ENCODE data around the gene AP5S1. TPM values are rescaled to one million over a fixed set of nuclear protein-coding genes. Genes with fewer than 3 reads are reported as not detected.
A peak's percentile ranks its signal among the peaks of the same experiment; 100 is the strongest.

Gene AP5S1
- total and polyA plus RNA-seq, 2 of the 13 experiments (the other 11 are each of a cell fraction or from before 2014, with no cell fraction given), result 7.9 to 23.2 TPM

DNA sequence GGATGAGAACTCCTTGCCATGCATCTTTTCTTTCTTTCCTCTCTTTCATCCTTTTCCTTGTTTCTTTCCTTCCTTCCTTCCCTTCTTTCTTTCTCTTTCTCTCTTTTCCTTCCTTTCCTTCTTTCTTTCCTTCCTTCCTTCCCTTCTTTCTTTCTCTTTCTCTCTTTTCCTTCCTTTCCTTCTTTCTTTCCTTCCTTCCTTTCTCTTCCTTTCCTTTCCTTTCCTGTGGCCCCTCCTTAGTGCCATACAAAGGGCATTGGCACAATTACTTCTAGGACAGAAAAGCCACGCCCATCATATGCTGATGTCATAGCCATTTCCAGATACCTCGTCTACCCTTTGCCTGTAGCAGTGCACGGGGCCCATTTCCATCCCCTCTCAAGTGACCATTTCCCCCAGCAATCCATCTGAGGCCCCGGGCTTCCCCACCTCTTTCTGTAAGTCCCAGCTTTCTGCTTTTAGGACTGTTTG, 31.6 kb upstream of the AP5S1 start (continued):
- TF ChIP-seq, protein P1, sequence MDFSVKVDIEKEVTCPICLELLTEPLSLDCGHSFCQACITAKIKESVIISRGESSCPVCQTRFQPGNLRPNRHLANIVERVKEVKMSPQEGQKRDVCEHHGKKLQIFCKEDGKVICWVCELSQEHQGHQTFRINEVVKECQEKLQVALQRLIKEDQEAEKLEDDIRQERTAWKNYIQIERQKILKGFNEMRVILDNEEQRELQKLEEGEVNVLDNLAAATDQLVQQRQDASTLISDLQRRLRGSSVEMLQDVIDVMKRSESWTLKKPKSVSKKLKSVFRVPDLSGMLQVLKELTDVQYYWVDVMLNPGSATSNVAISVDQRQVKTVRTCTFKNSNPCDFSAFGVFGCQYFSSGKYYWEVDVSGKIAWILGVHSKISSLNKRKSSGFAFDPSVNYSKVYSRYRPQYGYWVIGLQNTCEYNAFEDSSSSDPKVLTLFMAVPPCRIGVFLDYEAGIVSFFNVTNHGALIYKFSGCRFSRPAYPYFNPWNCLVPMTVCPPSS (IDR thresholded peaks at IDR 0.05), result peak; percentile 98
- TF ChIP-seq ZSCAN30 (CRISPR knock-in tag; IDR thresholded peaks at IDR 0.05) (no peak), IKZF1 (IDR thresholded peaks at IDR 0.05) (peak; percentile 95), ZNF136 (CRISPR knock-in tag; IDR thresholded peaks at IDR 0.05; ENCODE audit: low read depth) (no peak), ZNF883 (CRISPR knock-in tag; IDR thresholded peaks at IDR 0.05; ENCODE audit: not compliant biosample characterization) (no peak), POGZ (CRISPR knock-in tag; IDR thresholded peaks at IDR 0.05) (no peak), ZNF891 (CRISPR knock-in tag; IDR thresholded peaks at IDR 0.05) (no peak), NFIB (CRISPR knock-in tag; IDR thresholded peaks at IDR 0.05; ENCODE audit: borderline replicate concordance) (no peak), TBX3 (IDR thresholded peaks at IDR 0.05; ENCODE audit: borderline replicate concordance) (no peak), ATM (IDR thresholded peaks at IDR 0.05; ENCODE audit: borderline replicate concordance) (peak; percentile 34; the same call in 1 of the 2 replicates), NBN (conservative IDR thresholded peaks at IDR 0.05) (peak; percentile 95), NCOR1 (IDR thresholded peaks at IDR 0.05; ENCODE audit: borderline replicate concordance, low read length) (no peak), TSC22D2 (CRISPR knock-in tag; IDR thresholded peaks at IDR 0.05; ENCODE audit: borderline replicate concordance) (no peak), ZNF772 (CRISPR knock-in tag; IDR thresholded peaks at IDR 0.05) (no peak), MTA3 (CRISPR knock-in tag; IDR thresholded peaks at IDR 0.05) (no peak), GABPA (IDR thresholded peaks at IDR 0.05; ENCODE audit: low read depth, low read length) (no peak), GABPA (CRISPR knock-in tag; IDR thresholded peaks at IDR 0.05; ENCODE audit: low read depth) (no peak), CC2D1A (CRISPR knock-in tag; IDR thresholded peaks at IDR 0.05) (no peak), ZNF317 (CRISPR knock-in tag; IDR thresholded peaks at IDR 0.05) (peak; percentile 29; the same call in 1 of the 2 replicates)
- TF ChIP-seq, protein P2, sequence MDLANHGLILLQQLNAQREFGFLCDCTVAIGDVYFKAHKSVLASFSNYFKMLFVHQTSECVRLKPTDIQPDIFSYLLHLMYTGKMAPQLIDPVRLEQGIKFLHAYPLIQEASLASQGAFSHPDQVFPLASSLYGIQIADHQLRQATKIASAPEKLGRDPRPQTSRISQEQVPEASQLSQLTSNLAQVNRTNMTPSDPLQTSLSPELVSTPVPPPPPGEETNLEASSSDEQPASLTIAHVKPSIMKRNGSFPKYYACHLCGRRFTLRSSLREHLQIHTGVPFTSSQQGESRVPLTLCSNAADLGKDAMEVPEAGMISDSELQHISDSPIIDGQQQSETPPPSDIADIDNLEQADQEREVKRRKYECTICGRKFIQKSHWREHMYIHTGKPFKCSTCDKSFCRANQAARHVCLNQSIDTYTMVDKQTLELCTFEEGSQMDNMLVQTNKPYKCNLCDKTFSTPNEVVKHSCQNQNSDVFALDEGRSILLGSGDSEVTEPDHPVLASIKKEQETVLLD (CRISPR knock-in tag; IDR thresholded peaks at IDR 0.05; ENCODE audit: low read depth), result no peak
- TF ChIP-seq, protein P3, sequence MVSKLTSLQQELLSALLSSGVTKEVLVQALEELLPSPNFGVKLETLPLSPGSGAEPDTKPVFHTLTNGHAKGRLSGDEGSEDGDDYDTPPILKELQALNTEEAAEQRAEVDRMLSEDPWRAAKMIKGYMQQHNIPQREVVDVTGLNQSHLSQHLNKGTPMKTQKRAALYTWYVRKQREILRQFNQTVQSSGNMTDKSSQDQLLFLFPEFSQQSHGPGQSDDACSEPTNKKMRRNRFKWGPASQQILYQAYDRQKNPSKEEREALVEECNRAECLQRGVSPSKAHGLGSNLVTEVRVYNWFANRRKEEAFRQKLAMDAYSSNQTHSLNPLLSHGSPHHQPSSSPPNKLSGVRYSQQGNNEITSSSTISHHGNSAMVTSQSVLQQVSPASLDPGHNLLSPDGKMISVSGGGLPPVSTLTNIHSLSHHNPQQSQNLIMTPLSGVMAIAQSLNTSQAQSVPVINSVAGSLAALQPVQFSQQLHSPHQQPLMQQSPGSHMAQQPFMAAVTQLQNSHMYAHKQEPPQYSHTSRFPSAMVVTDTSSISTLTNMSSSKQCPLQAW (CRISPR knock-in tag; IDR thresholded peaks at IDR 0.05), result no peak
- TF ChIP-seq, protein P4, sequence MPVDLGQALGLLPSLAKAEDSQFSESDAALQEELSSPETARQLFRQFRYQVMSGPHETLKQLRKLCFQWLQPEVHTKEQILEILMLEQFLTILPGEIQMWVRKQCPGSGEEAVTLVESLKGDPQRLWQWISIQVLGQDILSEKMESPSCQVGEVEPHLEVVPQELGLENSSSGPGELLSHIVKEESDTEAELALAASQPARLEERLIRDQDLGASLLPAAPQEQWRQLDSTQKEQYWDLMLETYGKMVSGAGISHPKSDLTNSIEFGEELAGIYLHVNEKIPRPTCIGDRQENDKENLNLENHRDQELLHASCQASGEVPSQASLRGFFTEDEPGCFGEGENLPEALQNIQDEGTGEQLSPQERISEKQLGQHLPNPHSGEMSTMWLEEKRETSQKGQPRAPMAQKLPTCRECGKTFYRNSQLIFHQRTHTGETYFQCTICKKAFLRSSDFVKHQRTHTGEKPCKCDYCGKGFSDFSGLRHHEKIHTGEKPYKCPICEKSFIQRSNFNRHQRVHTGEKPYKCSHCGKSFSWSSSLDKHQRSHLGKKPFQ (CRISPR knock-in tag; IDR thresholded peaks at IDR 0.05; ENCODE audit: insufficient replicate concordance), result no peak
- TF ChIP-seq, protein P5, sequence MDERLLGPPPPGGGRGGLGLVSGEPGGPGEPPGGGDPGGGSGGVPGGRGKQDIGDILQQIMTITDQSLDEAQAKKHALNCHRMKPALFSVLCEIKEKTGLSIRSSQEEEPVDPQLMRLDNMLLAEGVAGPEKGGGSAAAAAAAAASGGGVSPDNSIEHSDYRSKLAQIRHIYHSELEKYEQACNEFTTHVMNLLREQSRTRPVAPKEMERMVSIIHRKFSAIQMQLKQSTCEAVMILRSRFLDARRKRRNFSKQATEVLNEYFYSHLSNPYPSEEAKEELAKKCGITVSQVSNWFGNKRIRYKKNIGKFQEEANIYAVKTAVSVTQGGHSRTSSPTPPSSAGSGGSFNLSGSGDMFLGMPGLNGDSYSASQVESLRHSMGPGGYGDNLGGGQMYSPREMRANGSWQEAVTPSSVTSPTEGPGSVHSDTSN (CRISPR knock-in tag; IDR thresholded peaks at IDR 0.05), result no peak
- TF ChIP-seq, protein P6, sequence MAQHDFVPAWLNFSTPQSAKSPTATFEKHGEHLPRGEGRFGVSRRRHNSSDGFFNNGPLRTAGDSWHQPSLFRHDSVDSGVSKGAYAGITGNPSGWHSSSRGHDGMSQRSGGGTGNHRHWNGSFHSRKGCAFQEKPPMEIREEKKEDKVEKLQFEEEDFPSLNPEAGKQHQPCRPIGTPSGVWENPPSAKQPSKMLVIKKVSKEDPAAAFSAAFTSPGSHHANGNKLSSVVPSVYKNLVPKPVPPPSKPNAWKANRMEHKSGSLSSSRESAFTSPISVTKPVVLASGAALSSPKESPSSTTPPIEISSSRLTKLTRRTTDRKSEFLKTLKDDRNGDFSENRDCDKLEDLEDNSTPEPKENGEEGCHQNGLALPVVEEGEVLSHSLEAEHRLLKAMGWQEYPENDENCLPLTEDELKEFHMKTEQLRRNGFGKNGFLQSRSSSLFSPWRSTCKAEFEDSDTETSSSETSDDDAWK (CRISPR knock-in tag; IDR thresholded peaks at IDR 0.05), result no peak

All from HepG2 (cell line).